HepG2 (cell line): ENCODE data around the gene CPB2. TPM values are rescaled to one million over a fixed set of nuclear protein-coding genes. Genes with fewer than 3 reads are reported as not detected.

Experiments
- CCDC6 ChIP-seq: sonication (generic); formaldehyde crosslinking; IDR thresholded peaks from 2 replicates; pipeline ENCODE4 v1.8.1; 2022; ENCODE audit warnings: mild to moderate bottlenecking, missing genetic modification reagents, moderate library complexity
- CENPX ChIP-seq: sonication (generic); formaldehyde crosslinking; IDR thresholded peaks from 2 replicates; pipeline ENCODE4 v1.9.0; 2021; ENCODE audit warnings: mild to moderate bottlenecking, missing genetic modification reagents, moderate library complexity
- EP300 ChIP-seq, 3 experiments: sonication (generic) in 1 of 3; formaldehyde crosslinking in 1 of 3; IDR thresholded peaks; 2 replicates each; pipeline versions ENCODE4 v1.5.1 to v1.6.1; 2011 to 2020; ENCODE audit warnings: low read depth in 2 of 3, low read length in 2 of 3, borderline replicate concordance in 1 of 3, improper control_type of control experiment in 1 of 3, mild to moderate bottlenecking in 1 of 3, missing genetic modification reagents in 1 of 3, moderate library complexity in 1 of 3
- ERF ChIP-seq: IDR thresholded peaks from 2 replicates; pipeline ENCODE4 v1.6.1; 2018; ENCODE audit warnings: missing biosample characterization, missing genetic modification reagents
- GABPA ChIP-seq, 2 experiments: IDR thresholded peaks; 2 replicates each; pipeline ENCODE4 v1.6.1; 2011 to 2016; ENCODE audit warnings: low read depth in 2 of 2, low read length in 1 of 2, missing biosample characterization in 1 of 2, missing genetic modification characterization in 1 of 2
- GTF2F1 ChIP-seq: fragments of 150-350 bp; IDR thresholded peaks from 2 replicates; pipeline ENCODE4 v1.6.1; 2014; ENCODE audit warnings: low read length
- HNRNPH1 ChIP-seq: fragments of 200-400 bp; formaldehyde crosslinking; optimal IDR thresholded peaks from 2 replicates; pipeline ENCODE3; 2017; ENCODE audit warnings: mild to moderate bottlenecking, low read depth, low read length
- HOXA5 ChIP-seq: sonication (generic); formaldehyde crosslinking; IDR thresholded peaks from 2 replicates; pipeline ENCODE4 v1.4.0; 2020; ENCODE audit warnings: missing genetic modification reagents
- KLF16 ChIP-seq, 2 experiments: sonication (generic) in 1 of 2; formaldehyde crosslinking in 1 of 2; IDR thresholded peaks; 2 replicates each; pipeline versions ENCODE4 v1.6.1 to v1.8.0; 2016 to 2023; ENCODE audit warnings: missing genetic modification reagents in 2 of 2, missing compliant biosample characterization in 1 of 2
- MED1 ChIP-seq: sonication (generic); formaldehyde crosslinking; IDR thresholded peaks from 2 replicates; pipeline ENCODE4 v1.4.0; 2020; ENCODE audit warnings: missing genetic modification reagents
- MEIS1 ChIP-seq: sonication (generic); formaldehyde crosslinking; IDR thresholded peaks from 2 replicates; pipeline ENCODE4 v1.9.0; 2021; ENCODE audit warnings: mild to moderate bottlenecking, missing genetic modification reagents, moderate library complexity, borderline replicate concordance
- MEIS2 ChIP-seq: sonication (generic); formaldehyde crosslinking; IDR thresholded peaks from 2 replicates; pipeline ENCODE4 v1.9.0; 2021; ENCODE audit warnings: mild to moderate bottlenecking, missing genetic modification reagents
- MXD4 ChIP-seq: IDR thresholded peaks from 2 replicates; pipeline ENCODE4 v1.6.1; 2016; ENCODE audit warnings: mild to moderate bottlenecking, missing biosample characterization, missing genetic modification reagents
- NCOA2 ChIP-seq: sonication (generic); formaldehyde crosslinking; IDR thresholded peaks from 2 replicates; pipeline ENCODE4 v1.8.0; 2022; ENCODE audit warnings: inconsistent platforms
- PBX3 ChIP-seq: sonication (generic); formaldehyde crosslinking; IDR thresholded peaks from 2 replicates; pipeline ENCODE4 v1.8.1; 2023; ENCODE audit warnings: missing genetic modification reagents, inconsistent platforms, borderline replicate concordance
- PHF8 ChIP-seq: sonication (generic); formaldehyde crosslinking; IDR thresholded peaks from 2 replicates; pipeline ENCODE4 v1.5.0; 2020; ENCODE audit warnings: missing genetic modification reagents
- PTBP1 ChIP-seq: fragments of 200-400 bp; formaldehyde crosslinking; IDR thresholded peaks from 2 replicates; pipeline ENCODE4 v1.6.1; 2018; ENCODE audit warnings: low read length, low read depth; ENCODE audit not compliant: poor library complexity, severe bottlenecking
- SYNCRIP ChIP-seq: fragments of 200-400 bp; formaldehyde crosslinking; IDR thresholded peaks from 2 replicates; pipeline ENCODE4 v1.6.1; 2018; ENCODE audit warnings: mild to moderate bottlenecking, low read depth, low read length; ENCODE audit not compliant: insufficient read depth
- TERF1 ChIP-seq: sonication (generic); formaldehyde crosslinking; IDR thresholded peaks from 2 replicates; pipeline ENCODE4 v1.8.0; 2022; ENCODE audit warnings: mild to moderate bottlenecking, missing genetic modification reagents, moderate library complexity
- TRAFD1 ChIP-seq: sonication (generic); formaldehyde crosslinking; IDR thresholded peaks from 2 replicates; pipeline ENCODE4 v1.5.1; 2020; ENCODE audit warnings: missing genetic modification reagents, mild to moderate bottlenecking, borderline replicate concordance
- ZNF570 ChIP-seq: sonication (generic); formaldehyde crosslinking; IDR thresholded peaks from 2 replicates; pipeline ENCODE4 v1.4.0; 2020; ENCODE audit warnings: mild to moderate bottlenecking, missing genetic modification reagents, borderline replicate concordance
- ZNF639 ChIP-seq: conservative IDR thresholded peaks from 2 replicates; pipeline ENCODE4 v1.6.1; 2018; ENCODE audit warnings: missing genetic modification reagents
- ZNF768 ChIP-seq: sonication (generic); formaldehyde crosslinking; IDR thresholded peaks from 2 replicates; pipeline ENCODE4 v1.4.0; 2020; ENCODE audit warnings: missing genetic modification reagents
- polyA plus RNA-seq, 8 experiments: library from polyadenylated mRNA; depleted of rRNA in 3 of 8; stranded (reverse) in 7 of 8; unstranded in 1 of 8; fragments of >200 nt; fragmentation: Illumina TruSeq in 4 of 8; extraction: Trizol in 4 of 8; gene quantifications; 2 replicates each; pipeline versions ENCODE4 v1.2.1 to v1.2.3, GENCODE V29; 2011 to 2016; ENCODE audit warnings: low read depth in 4 of 8, missing spikeins in 1 of 8, mixed read lengths in 1 of 8; ENCODE audit not compliant: insufficient read depth in 1 of 8
- total RNA-seq, 5 experiments: library from RNA; depleted of rRNA; stranded (reverse); fragments of >200 nt; fragmentation: Illumina TruSeq; extraction: Trizol; gene quantifications; 2 replicates each; pipeline ENCODE4 v1.2.3, GENCODE V29; 2016; ENCODE audit warnings: low read depth in 1 of 5

The CPB2 gene
- total and polyA plus RNA-seq, 2 of the 13 experiments (the other 11 are each of a cell fraction or from before 2014, with no cell fraction given) = 125 to 140 TPM

GRCh38 chr13:46052319-46053161 lies 52.3 kb downstream of the CPB2 start, which contains the start of gene ZC3H13 (continued):
- TF ChIP-seq HOXA5 (CRISPR knock-in tag) (peak; percentile 69), MED1 (CRISPR knock-in tag) (peak; percentile 61; the same call in 1 of the 2 replicates), GABPA (IDR thresholded peaks at IDR 0.05; ENCODE audit: low read depth, low read length) (peak; percentile 88), GABPA (CRISPR knock-in tag; IDR thresholded peaks at IDR 0.05; ENCODE audit: low read depth) (peak; percentile 97), EP300 (IDR thresholded peaks at IDR 0.05; ENCODE audit: low read depth in 2 of 2, low read length in 2 of 2) (no peak), EP300 (CRISPR knock-in tag; IDR thresholded peaks at IDR 0.05; ENCODE audit: borderline replicate concordance) (no peak), KLF16 (CRISPR knock-in tag; IDR thresholded peaks at IDR 0.05) (0 out of 4 replicates have a peak, but pooled peaks of 1 of the 2 experiments have one; percentile 62), MXD4 (CRISPR knock-in tag) (0 out of 2 replicates have a peak, but pooled peaks have one; percentile 40), NCOA2 (CRISPR knock-in tag) (no peak; the same call in 1 of the 2 replicates), ZNF768 (CRISPR knock-in tag) (peak; percentile 56), ERF (no peak), CCDC6 (CRISPR knock-in tag) (peak; percentile 88), GTF2F1 (no peak), SYNCRIP (no peak), MEIS2 (peak; percentile 67), CENPX (no peak), ZNF639 (CRISPR knock-in tag) (no peak; the same call in 1 of the 2 replicates), PBX3 (CRISPR knock-in tag) (0 out of 2 replicates have a peak, but pooled peaks have one; percentile 27), PTBP1 (peak; percentile 72), TRAFD1 (CRISPR knock-in tag) (no peak), PHF8 (CRISPR knock-in tag) (peak; percentile 80), HNRNPH1 (no peak), MEIS1 (CRISPR knock-in tag) (no peak; the same call in 1 of the 2 replicates), ZNF570 (CRISPR knock-in tag) (no peak), TERF1 (CRISPR knock-in tag) (no peak)
